SK-N-DZ (cell line): Measurements from ENCODE around the gene HOXB3.
"Not testable (repeated sequence)": the region's sequence is repeated elsewhere in the genome, so short reads cannot be mapped to it uniquely, and the experiment has no call there.

Experiments used
- DNase-seq: peaks from one replicate; pipeline ENCODE4 v3.0.0-alpha.2; 2015; ENCODE audit warnings: low spot score

The HOXB3 gene

DNA sequence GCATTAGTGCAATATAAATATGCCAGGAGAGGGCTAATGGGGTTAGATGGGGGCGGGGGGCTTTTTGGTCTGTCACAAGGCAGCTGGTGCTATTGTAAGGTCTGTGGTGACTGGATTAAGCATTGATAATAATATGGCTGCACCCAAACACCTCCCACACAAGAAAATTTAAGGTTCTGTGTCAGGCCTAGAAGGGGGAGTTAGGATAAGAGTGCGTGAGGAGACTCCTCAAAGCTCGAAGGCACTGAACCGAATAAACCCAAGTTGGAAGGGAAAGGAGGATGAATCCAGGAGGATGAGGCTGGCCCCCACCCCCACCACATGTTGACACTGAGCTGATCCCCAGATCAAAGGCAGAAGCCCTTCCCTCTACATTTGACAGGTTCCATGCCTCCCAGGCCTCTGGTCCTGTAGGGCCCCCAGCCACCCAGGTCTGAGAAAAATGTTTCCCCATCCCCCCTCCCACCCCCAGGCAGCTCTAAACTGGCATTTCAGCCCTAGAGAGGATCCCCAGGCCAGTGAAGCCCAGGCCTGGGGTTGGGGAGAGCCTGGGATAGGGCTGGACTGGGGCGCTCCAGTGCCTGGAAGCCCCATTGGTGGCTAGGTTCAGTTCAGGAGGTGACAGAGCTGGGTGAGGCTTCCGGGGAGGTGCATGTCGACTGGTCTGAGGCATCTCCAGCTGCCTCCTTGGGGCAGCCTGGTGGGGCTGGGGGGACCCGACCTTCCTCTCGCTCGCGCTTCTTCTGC is 60.9 kb downstream of the HOXB3 start:
- no peak for DNase-seq

DNA sequence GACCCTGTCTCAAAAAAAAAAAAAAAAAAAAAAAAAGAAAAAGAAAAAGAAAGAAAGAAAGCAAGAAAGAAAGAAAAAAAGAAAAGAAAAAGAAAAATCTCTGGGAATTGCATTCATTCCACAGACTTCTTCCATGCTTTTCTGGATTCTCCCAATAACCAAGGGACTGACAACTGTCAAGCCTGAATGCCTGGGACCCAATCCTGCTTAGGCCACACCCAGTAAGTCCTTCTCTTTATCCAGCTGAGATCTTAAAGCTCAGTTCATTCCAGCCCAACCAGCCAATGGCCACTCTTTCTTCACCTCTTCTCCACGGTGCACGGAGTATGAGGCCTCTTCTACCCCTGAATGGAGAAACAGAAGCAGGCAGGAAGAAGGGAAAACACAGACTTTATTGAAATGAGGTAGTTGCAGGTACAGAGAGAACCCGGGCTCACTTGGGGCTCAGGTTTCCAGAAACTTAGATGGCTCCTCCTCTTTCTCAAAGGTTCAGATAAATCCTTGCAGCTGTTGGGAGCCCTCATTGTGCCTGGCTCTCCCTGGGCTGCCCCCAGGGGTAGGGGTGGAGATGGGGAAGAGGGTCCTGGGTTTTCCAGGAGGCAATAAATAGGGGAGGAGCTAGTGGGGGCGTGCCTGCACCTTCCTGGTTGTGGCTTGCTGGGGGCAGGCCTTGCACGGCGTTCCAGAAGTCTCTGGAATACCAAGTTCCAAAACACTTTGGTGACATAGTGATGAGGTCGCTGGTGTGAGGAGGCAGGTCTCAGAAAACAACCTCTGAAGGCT is 61.7 kb downstream of the HOXB3 start:
- no peak for DNase-seq

DNA sequence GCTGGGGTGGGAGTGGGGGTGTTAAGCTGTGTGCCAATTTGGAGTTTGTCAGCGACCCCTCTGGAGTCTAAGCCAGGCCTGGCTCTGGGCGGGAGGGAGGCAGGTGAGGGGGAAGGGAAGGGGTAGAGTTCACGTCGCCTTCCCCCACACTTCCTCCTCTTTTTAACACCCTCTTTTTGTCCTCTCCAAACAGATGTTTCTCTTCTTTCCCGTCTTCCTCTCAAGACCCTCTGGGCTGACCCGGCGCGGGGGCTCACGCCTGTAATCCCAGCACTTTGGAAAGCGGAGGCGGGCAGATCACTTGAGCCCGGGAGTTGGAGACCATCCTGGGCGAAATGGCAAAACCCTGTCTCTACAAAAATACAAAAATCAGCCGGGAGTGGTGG is 62.5 kb downstream of the HOXB3 start:
- no peak for DNase-seq

DNA sequence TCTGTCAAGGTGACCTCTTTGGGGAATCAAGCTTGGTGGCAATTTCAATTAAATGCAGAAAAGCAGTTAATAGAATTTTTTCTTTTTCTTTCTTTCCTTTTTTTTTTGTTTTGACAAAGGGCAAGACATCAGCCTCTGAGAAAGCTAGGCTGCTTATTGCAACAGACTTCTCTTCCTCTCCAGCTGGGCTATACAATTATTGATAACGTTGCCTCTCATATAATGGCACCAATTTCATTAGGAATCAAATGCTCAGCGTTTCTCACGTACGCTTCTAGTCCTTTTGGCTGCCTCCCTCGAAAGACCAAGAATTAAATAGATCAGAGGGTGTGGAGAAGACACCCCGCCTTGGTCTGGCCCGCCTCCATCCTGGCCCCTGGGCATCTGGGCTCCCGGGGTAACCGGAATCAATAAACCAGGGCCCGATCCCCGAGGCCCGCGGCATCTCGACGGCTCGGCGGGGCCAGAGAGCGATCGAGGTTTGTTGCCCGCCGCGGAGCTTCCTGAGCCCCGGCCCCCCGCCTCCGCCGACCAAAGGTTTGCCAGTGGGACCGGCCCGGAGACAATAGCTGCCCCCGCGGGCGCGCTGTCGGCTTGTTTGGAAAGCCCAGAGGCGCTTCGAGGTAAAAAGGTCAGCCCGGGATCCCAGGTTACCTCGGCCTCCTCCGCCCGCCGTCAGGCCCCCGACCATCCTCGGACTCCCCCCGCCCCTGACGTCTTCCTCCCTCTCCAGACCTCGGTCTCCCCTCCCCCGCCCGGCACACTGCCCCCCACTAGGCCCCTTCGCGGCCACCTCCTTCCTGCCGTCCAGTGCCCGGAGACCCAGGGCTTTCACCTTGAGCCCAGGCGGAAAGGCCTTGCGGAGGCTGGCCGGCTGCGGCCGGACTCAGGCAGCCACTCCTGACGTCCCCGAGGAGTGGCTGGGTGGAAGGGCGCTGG is 63.2 kb downstream of the HOXB3 start:
- DNase-seq = no peak

DNA sequence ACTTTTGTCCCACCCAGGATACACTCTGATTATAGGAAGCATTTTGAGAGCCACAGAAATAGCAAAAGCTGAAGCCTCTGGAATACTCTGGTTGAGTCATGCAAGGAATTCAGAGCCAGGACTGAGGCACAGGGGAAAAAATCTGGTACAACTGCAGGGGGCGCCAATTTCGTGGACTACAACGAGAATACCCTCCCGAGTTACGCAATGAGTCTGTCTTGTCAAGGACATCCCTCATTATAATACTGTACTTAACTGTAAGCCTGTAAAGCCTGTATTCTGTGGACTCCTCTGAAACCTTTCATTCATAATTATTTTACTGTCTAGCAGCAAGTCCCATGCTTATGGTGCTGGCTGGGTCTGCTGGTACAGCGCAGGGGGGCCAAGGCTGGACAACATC is 67.0 kb downstream of the HOXB3 start:
- no peak for DNase-seq

DNA sequence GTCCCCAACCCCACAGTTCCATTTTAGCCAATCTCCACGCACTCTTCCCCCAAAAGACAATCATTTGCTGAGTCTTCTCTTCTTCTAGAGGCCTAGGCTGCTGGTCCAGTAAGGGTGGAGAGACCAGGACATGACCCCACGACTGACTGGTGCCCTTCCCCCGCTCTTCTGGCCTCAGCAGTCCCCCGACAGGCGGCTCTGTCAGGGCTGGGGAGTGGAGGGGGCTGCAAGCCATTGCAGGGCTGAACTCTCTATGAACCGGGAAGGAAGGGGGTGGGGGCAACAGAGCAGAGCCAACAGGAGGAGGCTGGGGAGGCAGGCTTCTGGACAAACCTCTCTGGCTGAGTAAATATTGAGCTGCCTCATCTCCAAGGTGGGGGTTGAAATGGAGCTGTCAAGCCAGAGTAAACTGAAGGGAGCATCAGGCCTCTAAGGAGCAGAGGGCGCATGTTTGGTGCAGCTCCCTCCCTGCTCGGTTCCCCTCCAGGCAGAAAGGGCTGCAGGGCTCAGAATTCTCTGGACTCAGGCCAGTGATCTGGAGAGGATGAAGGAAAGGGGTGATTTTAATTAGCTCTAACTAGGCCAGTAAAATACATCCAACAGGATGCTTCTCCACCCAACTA is 67.9 kb downstream of the HOXB3 start:
- DNase-seq = no peak

DNA sequence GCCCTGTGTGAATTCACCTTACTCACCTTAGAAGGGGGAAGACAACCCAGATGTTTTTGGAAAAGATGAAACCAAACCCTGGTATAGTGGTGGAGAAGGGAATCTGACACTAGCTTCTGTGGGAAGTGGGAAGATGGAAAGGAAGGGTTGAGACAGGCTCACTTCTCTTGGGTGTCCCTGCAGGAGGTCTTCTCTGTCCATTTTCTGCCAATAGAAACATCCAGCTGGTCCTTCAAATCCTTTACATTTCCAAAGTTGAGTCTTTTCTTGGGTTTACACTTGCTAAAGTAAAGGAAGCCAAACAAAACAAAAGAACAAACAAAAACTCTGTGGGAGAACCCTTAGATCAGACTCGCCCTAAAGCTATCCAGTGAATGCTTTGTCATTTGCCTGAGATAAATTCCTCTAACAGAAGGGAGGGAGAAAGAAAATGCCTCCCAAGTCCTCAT is 69.4 kb downstream of the HOXB3 start:
- no peak for DNase-seq

DNA sequence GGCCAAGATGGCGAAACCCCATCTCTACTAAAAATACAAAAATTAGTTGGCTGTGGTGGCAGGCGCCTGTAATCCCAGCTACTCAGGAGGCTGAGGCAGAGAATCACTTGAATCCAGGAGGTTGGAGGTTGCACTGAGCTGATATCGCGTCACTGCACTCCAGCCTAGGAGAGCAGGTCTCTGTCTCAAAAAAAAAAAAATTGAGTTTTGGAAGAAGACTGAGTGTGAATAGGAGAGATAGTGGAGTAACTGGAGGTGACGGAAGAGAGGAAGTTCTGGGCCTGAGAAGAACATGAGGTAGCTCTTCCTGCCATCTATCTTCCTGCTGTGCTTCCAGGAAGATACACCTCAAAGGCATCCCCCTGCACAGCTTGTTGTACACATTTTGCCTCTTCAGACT is 70.6 kb downstream of the HOXB3 start:
- no peak for DNase-seq

DNA sequence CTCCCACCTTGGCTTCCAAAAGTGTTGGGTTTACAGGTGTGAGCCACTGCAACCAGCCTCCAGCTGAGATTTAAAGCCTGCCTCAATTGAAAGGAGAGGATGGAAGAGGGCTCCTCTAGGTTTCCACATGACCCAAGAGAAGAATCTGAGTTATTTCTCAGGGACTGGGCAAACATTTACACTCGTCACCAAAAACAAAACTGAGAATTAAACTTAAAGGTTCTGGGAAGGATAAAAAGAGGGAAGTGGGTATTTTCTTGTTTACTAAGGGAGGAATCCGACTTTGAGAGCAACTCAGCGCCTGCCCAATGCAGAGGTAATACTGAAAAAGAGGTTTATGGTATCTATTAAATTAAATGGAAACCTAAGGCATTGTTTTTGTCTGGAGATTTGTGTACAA is 72.6 kb downstream of the HOXB3 start:
- no peak for DNase-seq

DNA sequence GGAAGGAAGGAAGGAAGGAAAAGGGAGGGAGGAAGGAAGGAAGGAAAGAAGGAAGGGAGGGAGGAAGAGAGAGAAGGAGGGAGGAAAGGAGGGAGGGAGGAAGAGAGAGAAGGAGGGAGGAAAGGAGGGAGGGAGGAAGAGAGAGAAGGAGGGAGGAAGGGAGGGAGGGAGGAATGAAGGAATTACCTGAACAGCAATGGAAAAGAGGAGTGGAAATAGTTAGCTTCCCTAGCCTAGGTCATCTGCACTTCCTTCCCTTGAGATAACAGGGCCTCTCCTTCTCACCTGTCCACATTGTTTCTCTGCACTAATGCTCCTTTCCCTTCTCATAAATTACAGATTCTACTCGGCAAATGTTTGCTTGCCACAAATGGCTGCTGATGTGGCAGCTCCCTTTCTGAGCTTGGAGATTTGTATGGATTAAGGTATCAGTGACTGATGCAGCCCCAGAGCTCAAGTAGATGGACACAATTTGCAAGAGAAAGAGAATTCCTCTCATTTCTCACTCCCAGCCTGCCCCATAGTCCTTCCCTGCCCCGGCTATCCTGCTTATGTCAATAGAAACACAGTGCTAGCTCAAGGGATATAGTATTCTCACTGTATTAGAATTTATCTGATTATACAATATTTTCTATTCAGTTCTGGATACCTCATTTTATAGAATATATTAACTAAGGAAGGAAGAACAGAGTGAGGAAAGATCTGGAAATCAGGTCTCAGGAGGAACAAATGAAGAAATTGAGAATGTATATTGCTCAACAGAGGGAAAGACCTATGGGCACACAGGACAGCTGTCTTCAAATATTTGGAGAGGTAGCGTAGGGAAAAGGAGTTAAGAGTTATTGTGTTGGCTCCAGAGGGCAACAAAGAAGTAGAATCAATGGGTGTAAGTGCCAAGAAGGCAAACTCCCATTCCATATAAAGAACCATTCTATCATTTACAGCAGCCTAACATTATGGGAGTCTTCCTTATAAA is 73.8 kb downstream of the HOXB3 start:
- DNase-seq = no peak

DNA sequence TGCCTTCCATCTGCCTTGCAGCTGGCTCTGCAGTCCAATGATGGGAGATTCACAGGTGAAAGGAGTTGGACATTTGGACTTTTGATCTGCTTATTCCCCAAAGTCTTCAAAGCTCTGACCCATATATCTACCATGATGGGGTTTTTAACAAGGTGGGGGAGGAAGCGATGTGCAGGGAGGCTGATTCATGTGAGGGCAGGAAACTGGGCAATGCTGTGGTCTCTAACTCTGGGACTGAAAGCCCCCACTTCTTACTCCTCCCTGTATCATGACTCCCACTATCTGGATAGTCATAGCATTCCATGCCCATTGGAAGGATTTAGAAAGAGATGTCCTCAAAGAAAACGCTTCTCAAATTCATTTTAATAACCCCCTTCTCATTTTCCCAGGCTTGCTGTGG is 75.6 kb downstream of the HOXB3 start:
- no peak for DNase-seq

DNA sequence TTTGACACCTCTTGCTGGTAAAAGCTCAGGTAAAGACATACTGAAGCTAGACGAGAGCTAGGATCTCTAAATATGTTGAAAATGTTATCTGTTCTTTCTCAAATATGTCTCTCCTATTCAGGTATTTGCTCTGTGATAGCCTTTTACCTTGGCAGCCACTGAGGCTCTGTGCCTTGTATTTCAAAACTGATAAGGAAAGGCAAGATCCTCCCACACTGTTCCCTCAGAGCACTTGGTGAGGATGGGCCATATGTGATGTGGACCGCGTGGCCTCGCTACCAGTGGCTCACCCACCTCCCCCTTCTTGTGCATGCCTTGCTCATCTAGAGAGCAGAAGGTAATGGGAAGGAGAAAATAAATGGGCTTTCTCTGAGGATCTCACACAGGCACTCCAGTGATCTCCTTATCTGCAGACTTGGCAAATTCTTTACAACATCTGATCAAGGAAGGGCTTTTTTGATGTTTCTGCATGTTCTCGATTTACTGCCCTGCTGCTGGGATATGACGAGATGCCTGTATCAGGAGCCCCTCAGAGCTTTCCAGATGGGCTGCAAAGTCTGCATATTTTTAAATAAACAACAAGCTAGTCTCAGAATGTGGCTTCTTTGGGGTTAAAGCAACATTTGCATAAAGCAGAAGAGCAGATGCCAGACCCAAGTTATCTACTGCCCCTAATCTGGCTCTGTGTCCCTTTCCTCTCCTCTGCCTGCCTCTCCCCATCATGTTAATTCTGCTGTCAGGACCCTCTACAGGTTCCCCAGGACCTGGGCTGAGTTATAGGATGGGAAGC is 76.2 kb downstream of the HOXB3 start:
- no peak for DNase-seq

DNA sequence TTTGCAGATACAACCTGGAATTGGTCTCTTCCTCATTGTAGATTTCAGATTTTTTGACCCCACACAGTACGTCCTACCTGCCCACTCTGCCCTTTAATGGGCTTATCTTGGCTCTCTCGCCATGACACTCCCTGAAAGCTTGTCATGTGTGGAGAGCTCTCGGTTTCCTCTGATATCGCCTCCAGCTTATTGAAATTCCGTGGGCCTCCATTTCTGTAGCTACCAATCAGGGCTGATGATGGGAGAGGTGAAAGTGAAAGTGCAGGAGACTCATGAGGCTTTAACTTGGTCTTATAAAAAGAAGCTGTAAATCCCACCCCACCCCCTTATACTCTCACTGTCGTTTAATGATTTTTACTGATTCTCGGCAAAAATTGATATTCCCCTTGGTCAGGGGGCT is 76.9 kb downstream of the HOXB3 start:
- DNase-seq = no peak

DNA sequence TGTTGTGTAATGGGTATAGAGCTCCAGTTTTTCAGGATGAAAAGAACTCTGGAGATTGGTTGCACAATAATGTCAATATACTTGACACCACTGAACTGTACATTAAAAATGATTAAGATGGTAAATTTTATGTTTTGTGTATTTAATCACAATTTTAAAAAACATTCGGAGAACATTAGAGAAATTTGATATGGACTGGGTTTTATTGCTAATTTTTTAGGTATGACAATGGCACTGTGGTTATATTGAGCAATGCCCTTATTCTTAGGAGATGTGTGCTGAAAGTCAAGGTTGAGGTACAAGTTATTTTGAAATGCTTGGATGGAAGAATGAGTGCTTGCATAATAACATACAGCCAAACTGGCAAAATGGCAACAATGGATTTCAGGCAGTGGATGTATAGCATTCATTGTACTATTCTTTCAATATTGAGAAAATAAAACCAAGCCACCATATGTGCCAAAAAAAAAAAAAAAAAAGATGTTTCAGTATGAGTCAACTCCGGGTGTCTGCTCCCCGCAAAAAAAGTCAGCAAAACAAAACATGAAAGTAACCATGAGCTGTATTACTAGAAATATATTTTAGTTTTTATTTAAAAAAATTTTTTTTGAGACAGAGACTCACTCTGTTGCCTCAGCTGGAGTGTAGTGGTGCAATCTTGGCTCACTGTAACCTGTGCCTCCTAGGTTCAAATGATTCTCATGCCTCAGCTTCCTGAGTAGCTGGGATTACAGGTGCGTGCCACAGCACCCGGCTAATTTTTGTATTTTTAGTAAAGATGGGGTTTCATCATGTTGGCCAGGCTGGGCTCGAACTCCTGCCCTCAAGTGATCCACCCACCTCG is 79.1 kb downstream of the HOXB3 start:
- no peak for DNase-seq

DNA sequence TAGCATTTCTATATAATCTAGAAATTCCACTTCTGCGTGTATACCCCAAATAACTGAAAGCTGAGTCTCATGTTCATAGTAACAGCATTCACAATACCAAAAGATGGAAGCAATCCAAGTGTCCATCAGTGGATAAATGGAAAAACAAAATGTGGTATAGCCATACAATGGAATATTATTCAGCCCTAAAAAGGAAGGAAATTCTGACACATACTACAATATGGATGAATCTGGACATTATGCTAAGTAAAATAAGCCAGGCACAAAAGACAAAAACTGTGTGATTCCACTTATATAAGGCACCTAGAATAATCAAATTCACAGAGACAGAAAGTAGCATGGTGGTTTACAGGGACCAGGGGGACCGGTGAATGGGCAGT is 79.7 kb downstream of the HOXB3 start:
- no peak for DNase-seq

DNA sequence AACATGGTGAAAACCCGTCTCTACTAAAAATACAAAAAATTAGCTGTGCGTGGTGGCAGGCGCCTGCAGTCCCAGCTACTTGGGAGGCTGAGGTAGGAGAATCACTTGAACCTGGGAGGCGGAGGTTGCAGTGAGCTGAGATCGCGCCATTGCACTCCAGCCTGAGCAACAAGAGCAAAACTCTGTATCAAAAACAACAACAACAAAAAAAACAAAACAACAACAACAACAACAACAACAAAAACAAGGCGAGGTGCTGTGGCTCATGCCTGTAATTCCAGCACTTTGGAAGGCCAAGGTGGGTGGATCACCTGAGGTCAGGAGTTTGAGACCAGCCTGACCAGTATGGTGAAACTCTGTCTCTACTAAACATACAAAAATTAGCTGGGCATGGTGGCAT is 80.3 kb downstream of the HOXB3 start:
- not testable (repeated sequence) for DNase-seq

DNA sequence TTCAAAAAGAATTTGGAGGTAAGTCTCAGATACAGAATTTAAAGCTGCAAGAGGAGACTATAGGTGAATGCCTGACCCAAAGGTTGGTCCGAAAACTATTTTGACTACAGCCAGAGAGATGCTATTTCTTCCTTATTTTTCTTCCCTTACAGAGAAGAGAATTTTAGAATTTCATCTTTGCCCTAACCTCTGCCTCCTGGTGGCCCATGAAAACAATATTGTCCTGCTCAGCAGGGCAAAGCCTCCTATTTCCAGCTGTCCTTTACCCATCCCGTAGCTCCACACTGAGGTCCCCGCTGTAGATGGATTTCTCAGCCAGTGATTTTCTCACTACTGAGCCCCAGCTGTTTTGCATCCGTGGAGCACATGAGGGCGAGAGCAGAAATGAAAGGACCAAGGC is 83.8 kb downstream of the HOXB3 start:
- DNase-seq = no peak

DNA sequence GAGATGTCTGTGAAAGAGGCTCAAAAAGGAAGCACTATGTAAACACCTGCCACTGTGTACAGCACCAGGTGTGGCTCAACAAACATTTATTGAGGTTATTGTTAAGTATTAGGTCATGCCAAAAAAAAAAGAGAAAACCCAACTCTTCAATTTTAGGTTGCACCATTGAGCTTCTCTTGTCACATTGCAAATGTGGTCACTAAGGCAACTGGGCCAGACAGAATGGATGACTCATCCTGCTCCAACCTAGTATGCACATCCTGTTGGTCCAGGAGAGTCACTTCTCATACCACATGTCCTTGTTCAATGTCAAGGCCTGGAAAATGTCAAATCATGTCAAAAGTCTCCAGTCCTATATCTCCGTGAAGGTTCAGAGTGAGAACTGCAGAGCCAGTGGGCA is 84.3 kb downstream of the HOXB3 start:
- no peak for DNase-seq

DNA sequence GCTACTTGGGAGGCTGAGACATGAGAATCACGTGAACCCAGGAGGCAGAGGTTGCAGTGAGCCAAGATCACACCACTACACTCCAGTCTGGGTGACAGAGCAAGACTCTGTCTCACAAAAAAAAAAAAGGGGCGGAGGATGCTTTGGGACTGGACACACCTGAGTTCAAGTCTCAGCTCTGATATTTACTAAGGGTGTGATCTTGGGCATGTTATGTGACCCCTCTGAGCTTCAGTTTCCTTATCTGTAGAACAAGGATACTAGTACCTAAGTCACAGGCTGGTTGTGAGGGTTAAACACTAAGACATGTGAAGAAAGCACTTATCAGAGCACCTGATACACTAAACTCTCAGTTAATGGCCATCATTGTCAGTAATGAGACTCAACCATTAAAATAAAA is 85.1 kb downstream of the HOXB3 start:
- no peak for DNase-seq
